Tibial artery (tissue), 4 donors: Measurements from ENCODE around the gene KRTAP25-1.

Experiments used
- DNase-seq, 2 donors: peaks; one replicate each; pipeline ENCODE4 v3.0.0-alpha.2; 2019
- H3K27ac ChIP-seq, 2 donors: fragments of 200-600 bp; sonication (generic) in 1 of 2; 1 replicate in 1 of 2; 2 replicates in 1 of 2; pipeline ENCODE4 v1.5.1; 2018 to 2019; ENCODE audit warnings: mild to moderate bottlenecking in 1 of 2
- H3K27me3 ChIP-seq, 2 donors: fragments of 200-600 bp; sonication (generic) in 1 of 2; one replicate each; pipeline versions ENCODE4 v1.5.1 to v1.6.0; 2016 to 2019
- H3K36me3 ChIP-seq, 3 donors: fragments of 200-600 bp; sonication (generic) in 2 of 3; one replicate each; pipeline ENCODE4 v1.5.1; 2016 to 2019; ENCODE audit warnings: mild to moderate bottlenecking in 2 of 3
- H3K4me1 ChIP-seq, 4 donors: fragments of 200-600 bp; sonication (generic) in 2 of 4; 1 replicate in 3 of 4; 2 replicates in 1 of 4; pipeline ENCODE4 v1.5.1; 2016 to 2019
- H3K4me3 ChIP-seq, 2 donors: fragments of 200-600 bp; sonication (generic) in 1 of 2; 1 replicate in 1 of 2; 2 replicates in 1 of 2; pipeline ENCODE4 v1.5.1; 2018 to 2019; ENCODE audit warnings: mild to moderate bottlenecking in 2 of 2
- H3K9me3 ChIP-seq, 3 donors: fragments of 200-600 bp; sonication (generic) in 1 of 3; one replicate each; pipeline ENCODE4 v1.5.1; 2016 to 2019
- intact Hi-C: fragments of 100-400 bp; cut with DNase I; formaldehyde crosslinking; loops from one replicate; pipeline ENCODE4 v1.15.0; 2023; ENCODE audit warnings: low total_unique reads
- TF ChIP-seq, protein P1 (sequence below), 2 experiments: fragments of 200-600 bp in 1 of 2; fragments of 450-650 bp in 1 of 2; IDR thresholded peaks; one replicate each; pipeline ENCODE4 v1.5.1; 2017 to 2019; ENCODE audit warnings: antibody characterized with exemption in 2 of 2, mild to moderate bottlenecking in 1 of 2, moderate library complexity in 1 of 2

The KRTAP25-1 gene

DNA sequence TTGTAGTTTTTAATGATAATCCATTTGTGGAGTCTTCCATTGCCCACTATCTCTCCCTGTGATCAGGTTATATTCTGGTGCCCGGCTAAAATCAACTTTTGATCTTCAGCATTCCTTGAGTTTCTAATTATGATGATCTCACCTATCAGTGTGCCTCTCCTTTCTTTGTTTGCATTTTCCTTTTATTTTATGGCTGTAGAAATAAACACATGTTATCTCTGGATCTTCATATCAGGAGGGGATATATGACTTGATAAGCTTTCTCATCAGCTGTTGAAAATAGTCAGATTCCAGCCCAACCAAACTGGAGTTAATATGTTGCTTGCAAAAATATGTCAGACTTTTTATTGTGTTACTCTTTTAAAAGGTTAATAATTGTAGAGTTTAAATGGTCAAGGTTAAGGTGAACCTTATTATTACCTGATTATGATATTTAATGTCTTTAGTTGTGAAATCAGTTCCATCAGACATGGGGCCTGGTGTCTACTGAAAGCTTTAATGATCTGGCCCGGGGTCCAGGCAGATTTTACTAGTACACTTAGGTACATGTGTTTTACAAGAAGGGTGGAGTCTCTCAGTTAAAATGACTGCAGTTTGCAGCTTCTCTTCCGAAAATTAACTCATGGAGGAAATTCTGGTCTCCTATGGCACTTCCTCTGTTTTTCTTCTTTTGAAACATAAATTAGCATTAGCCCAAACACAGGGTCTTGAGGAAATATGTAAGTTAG, 19.3 kb downstream of the KRTAP25-1 start:
- no peaks in the 10 kb centered on the region for H3K27me3 ChIP-seq
- no peak for DNase-seq
- H3K4me3 ChIP-seq = no peak overlapping the region
- no peaks in the 10 kb centered on the region for H3K9me3 ChIP-seq
- TF ChIP-seq, protein P1, sequence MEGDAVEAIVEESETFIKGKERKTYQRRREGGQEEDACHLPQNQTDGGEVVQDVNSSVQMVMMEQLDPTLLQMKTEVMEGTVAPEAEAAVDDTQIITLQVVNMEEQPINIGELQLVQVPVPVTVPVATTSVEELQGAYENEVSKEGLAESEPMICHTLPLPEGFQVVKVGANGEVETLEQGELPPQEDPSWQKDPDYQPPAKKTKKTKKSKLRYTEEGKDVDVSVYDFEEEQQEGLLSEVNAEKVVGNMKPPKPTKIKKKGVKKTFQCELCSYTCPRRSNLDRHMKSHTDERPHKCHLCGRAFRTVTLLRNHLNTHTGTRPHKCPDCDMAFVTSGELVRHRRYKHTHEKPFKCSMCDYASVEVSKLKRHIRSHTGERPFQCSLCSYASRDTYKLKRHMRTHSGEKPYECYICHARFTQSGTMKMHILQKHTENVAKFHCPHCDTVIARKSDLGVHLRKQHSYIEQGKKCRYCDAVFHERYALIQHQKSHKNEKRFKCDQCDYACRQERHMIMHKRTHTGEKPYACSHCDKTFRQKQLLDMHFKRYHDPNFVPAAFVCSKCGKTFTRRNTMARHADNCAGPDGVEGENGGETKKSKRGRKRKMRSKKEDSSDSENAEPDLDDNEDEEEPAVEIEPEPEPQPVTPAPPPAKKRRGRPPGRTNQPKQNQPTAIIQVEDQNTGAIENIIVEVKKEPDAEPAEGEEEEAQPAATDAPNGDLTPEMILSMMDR (IDR thresholded peaks at IDR 0.05) = no peak
- H3K4me1 ChIP-seq = peaks cover 0 to 32% (median 2%) of the 10 kb centered on the region in 4 donors
- H3K27ac ChIP-seq = no peak overlapping the region
- no peaks in the 10 kb centered on the region for H3K36me3 ChIP-seq
- intact Hi-C loops = no loop called here

DNA sequence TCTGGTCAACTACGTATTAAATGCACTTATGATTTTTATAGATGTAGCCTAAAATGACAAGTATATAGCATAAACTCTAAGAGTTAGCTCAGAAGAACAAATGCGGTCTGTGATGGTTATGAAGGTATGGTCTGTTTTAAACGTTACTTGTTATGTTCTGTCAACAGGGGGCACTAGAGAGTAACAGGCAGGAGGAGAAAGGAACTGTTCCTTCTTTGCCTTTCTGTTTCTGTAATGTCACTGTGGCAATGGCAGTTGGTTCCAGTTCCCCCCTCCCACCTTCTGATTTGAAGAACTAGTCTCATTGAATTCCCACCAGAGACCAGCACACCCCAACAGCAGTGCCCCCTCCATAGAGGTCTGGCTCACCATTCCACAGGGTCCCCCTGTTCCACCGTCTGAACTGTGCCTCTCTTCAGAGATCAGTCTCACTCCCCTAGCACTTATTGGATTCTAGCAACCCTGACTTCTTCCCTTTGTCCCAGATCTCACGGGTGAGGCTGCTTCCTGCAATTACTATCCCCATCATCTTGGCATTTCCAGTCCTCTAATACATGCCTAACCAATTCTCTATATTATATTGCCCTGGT, 20.6 kb downstream of the KRTAP25-1 start:
- intact Hi-C loops = no loop called here
- Histone ChIP-seq H3K9me3 (no peaks in the 10 kb centered on the region), H3K4me3 (no peak overlapping the region), H3K27me3 (no peaks in the 10 kb centered on the region), H3K4me1 (peaks cover 0 to 32% (median 2%) of the 10 kb centered on the region in 4 donors), H3K27ac (no peak overlapping the region), H3K36me3 (no peaks in the 10 kb centered on the region)
- TF ChIP-seq, protein P1 (IDR thresholded peaks at IDR 0.05) = peak in 1 of 2 experiments; percentile 7
- DNase-seq = no peak

DNA sequence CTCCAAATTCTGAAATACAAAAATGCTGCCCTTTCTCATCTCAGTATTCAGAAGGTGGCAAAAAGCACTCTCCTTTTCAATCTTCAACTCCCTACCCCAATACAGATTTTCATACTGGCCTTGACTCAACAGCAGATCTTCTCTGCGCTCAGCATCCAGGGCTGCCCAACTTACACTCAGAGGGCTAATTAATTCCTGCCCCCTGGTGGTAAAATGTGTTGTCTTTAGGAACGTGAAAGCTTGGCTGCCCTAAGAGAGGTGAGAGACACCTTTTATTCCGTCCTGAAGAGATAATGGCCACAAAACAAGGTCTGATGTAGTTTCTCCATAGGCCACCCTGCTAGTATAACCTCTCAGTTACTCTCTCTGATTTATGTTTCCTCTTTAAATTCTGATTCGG, 31.5 kb downstream of the KRTAP25-1 start:
- no peak overlapping the region for H3K27ac ChIP-seq
- no peaks in the 10 kb centered on the region for H3K27me3 ChIP-seq
- TF ChIP-seq, protein P1 (IDR thresholded peaks at IDR 0.05) = no peak
- no peaks in the 10 kb centered on the region for H3K9me3 ChIP-seq
- intact Hi-C loops = no loop called here
- no peak for DNase-seq
- H3K4me3 ChIP-seq = no peak overlapping the region
- H3K36me3 ChIP-seq = no peaks in the 10 kb centered on the region
- H3K4me1 ChIP-seq = no peaks in the 10 kb centered on the region

DNA sequence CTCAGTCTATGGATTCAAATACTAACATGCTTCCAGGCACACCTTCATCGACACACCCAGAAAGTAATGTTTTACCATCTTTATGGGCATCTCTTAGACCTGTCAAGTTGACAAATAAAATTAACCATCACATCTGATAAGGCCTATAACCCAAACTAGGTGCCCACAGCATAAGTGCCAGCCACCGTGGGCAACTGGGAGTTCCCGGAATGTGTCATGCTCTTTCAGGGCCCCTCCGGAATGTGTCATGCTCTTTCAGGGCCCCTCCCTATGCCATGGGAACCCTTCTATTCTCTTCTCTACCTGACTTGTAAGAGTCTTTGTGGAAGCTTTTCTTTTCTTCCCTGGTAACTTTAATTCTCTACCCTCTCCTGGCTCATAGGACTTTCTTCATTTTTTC, 33.2 kb downstream of the KRTAP25-1 start:
- H3K4me1 ChIP-seq = no peaks in the 10 kb centered on the region
- intact Hi-C loops = no loop called here
- no peak overlapping the region for H3K27ac ChIP-seq
- no peak overlapping the region for H3K4me3 ChIP-seq
- TF ChIP-seq, protein P1 (IDR thresholded peaks at IDR 0.05) = no peak
- no peaks in the 10 kb centered on the region for H3K36me3 ChIP-seq
- peaks cover 0 to 7% (median 0%) of the 10 kb centered on the region in 3 donors for H3K9me3 ChIP-seq
- H3K27me3 ChIP-seq = no peaks in the 10 kb centered on the region
- DNase-seq = no peak

DNA sequence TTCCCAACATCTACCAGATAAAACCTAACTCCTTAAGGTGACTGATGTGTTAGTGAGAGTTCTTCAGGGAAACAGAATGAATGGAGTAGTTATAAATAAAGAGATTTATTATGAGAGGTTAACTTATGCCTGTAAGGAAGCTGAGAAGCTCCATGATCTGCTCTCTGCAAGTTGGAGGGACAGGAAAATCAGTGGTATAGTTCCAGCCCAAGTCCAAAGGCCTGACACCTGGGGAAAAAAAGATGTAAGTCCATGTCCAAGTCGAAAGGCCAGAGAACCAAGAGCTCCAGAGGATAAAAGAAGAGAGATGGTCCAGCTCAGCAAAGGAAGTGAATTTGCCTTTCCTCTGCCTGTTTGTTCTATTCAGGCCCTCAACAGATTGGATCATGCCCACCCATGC, 33.6 kb downstream of the KRTAP25-1 start:
- no peaks in the 10 kb centered on the region for H3K4me1 ChIP-seq
- no peak overlapping the region for H3K27ac ChIP-seq
- TF ChIP-seq, protein P1 (IDR thresholded peaks at IDR 0.05) = no peak
- no peak overlapping the region for H3K4me3 ChIP-seq
- no peak for DNase-seq
- H3K36me3 ChIP-seq = no peaks in the 10 kb centered on the region
- no peaks in the 10 kb centered on the region for H3K27me3 ChIP-seq
- peaks cover 0 to 7% (median 0%) of the 10 kb centered on the region in 3 donors for H3K9me3 ChIP-seq
- intact Hi-C loops = no loop called here
